CD4-positive, CD25-positive, alpha-beta regulatory T cell (primary cell): Measurements from ENCODE around the gene TCHHL1. TPM values are rescaled to one million over a fixed set of nuclear protein-coding genes. Genes with fewer than 3 reads are reported as not detected.

Experiments
- ATAC-seq, 2 donors: fragments of 150-1000 bp; cut with Tn5 transposase; one replicate each; pipeline ENCODE4 v1.10.0; 2021; ENCODE audit warnings: low read depth in 2 of 2, moderate number of reproducible peaks in 2 of 2, moderate library complexity in 1 of 2
- DNase-seq, 3 donors: peaks; one replicate each; pipeline versions ENCODE4 v3.0.0 to v3.0.0-alpha.2; 2012 to 2022; ENCODE audit warnings: mixed read lengths in 1 of 3
- H3K27ac ChIP-seq: one replicate; pipeline ENCODE4 v1.7.0; 2013; ENCODE audit warnings: mild to moderate bottlenecking, low read length; ENCODE audit not compliant: insufficient read depth, poor library complexity, severe bottlenecking
- H3K27me3 ChIP-seq: one replicate; pipeline ENCODE4 v1.7.0; 2013; ENCODE audit warnings: low read length; ENCODE audit not compliant: control insufficient read depth, insufficient read depth
- H3K36me3 ChIP-seq: one replicate; pipeline ENCODE4 v1.7.0; 2013; ENCODE audit warnings: mild to moderate bottlenecking, low read length, moderate library complexity; ENCODE audit not compliant: control insufficient read depth, insufficient read depth
- H3K4me1 ChIP-seq: 2 replicates; pipeline ENCODE4 v1.7.0; 2013; ENCODE audit warnings: mild to moderate bottlenecking, low read length; ENCODE audit not compliant: insufficient read depth, control insufficient read depth, poor library complexity, severe bottlenecking
- H3K4me3 ChIP-seq: one replicate; pipeline ENCODE4 v1.7.0; 2013; ENCODE audit warnings: low read depth, mild to moderate bottlenecking, low read length, moderate library complexity
- H3K9me3 ChIP-seq, 2 experiments: 1 replicate in 1 of 2; 2 replicates in 1 of 2; pipeline ENCODE4 v1.7.0; 2013; ENCODE audit warnings: low read length in 2 of 2, mild to moderate bottlenecking in 1 of 2, moderate library complexity in 1 of 2; ENCODE audit not compliant: control insufficient read depth in 2 of 2
- H3K27ac Mint-ChIP-seq, 3 donors: one replicate each; pipeline ENCODE4 v1.8.0; 2020 to 2022; ENCODE audit warnings: mild to moderate bottlenecking in 3 of 3, mixed read lengths in 3 of 3, moderate library complexity in 2 of 3
- H3K27me3 Mint-ChIP-seq: one replicate; pipeline ENCODE4 v1.8.0; 2022; ENCODE audit warnings: mild to moderate bottlenecking, mixed read lengths
- H3K36me3 Mint-ChIP-seq: one replicate; pipeline ENCODE4 v1.8.0; 2020; ENCODE audit warnings: mixed read lengths
- H3K4me1 Mint-ChIP-seq, 4 donors: one replicate each; pipeline ENCODE4 v1.8.0; 2020 to 2022; ENCODE audit warnings: mixed read lengths in 4 of 4, mild to moderate bottlenecking in 1 of 4
- H3K4me3 Mint-ChIP-seq, 4 donors: one replicate each; pipeline ENCODE4 v1.8.0; 2020 to 2022; ENCODE audit warnings: mild to moderate bottlenecking in 4 of 4, mixed read lengths in 4 of 4, moderate library complexity in 3 of 4
- H3K9me3 Mint-ChIP-seq, 7 donors: one replicate each; pipeline ENCODE4 v1.8.0; 2020 to 2022; ENCODE audit warnings: mixed read lengths in 7 of 7, mild to moderate bottlenecking in 3 of 7, moderate library complexity in 2 of 7
- polyA plus RNA-seq, 4 donors: library from polyadenylated mRNA; unstranded; fragments of 300-500 nt; fragmentation: Illumina TruSeq; gene quantifications; one replicate each; pipeline ENCODE4 v1.2.3, GENCODE V29; 2021
- total RNA-seq: library from RNA; stranded (reverse); gene quantifications from one replicate; pipeline ENCODE4 v1.2.3, GENCODE V29; 2022

Gene TCHHL1
- total and polyA plus RNA-seq, 5 donors from 2014 or later = not detected

DNA sequence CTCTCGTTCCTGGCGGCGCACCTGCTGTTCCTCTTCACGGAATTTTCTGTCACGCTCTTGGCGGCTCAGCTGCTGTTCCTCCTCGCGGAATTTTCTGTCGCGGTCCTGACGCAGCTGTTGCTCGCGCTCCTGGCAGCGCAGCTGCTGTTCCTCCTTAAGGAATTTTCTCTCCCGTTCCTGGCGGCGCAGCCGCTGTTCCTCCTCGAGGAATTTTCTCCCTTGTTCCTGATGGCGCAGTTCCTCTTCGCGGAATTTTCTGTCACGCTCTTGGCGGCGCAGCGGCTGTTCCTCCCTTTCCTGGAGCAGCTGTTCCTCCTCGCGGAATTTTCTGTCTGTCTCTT, 20.0 kb upstream of the TCHHL1 start:
- Histone ChIP-seq H3K4me1 (peaks cover 37% of the 10 kb centered on the region), H3K27me3 (peaks cover 63% of the 10 kb centered on the region)

DNA sequence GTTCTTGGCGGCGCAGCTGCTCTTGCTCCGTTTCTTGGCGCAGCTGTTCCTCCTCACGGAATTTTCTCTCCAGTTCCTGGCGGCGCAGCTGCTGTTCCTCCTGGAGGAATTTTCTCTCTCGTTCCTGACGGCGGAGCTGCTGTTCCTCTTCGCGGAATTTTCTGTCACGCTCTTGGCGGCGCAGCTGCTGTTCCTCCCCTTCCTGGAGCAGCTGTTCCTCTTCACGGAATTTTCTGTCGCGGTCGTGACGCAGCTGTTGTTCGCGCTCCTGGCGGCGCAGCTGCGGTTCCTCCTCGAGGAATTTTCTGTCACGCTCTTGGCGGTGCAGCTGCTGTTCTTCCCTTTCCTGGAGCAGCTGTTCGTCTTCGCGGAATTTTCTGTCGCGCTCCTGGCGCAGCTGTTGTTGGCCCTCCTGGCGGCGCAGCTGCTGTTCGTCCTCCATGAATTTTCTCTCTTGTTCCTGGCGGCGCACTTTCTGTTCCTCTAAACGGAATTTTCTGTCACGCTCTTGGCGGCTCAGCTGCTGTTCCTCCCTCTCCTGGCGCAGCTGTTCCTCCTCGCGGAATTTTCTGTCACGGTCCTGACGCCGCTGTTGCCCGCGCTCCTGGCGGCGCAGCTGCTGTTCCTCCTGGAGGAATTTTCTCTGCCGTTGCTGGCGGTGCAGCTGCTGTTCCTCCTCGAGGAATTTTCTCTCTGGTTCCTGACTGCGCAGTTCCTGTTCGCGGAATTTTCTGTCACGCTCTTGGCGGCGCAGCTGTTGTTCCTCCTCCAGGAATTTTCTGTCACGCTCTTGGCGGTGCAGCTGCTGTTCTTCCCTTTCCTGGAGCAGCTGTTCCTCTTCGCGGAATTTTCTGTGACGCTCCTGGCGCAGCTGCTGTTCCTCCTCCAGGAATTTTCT, 19.4 kb upstream of the TCHHL1 start:
- peak overlapping the region in 2 of 4 donors; percentile 24 to 51 for H3K4me3 Mint-ChIP-seq
- Histone ChIP-seq H3K4me1 (peaks cover 37% of the 10 kb centered on the region), H3K4me3 (no peak overlapping the region), H3K36me3 (no peaks in the 10 kb centered on the region), H3K27me3 (peaks cover 62% of the 10 kb centered on the region), H3K27ac (no peak overlapping the region), H3K9me3 (peaks cover 0 to 2% of the 10 kb centered on the region in 2 experiments)
- H3K27ac Mint-ChIP-seq = no peak overlapping the region
- H3K27me3 Mint-ChIP-seq = peaks cover 31% of the 10 kb centered on the region
- H3K36me3 Mint-ChIP-seq = no peaks in the 10 kb centered on the region
- peaks cover 0 to 5% (median 0%) of the 10 kb centered on the region in 7 donors for H3K9me3 Mint-ChIP-seq
- peak in 1 of 3 donors; percentile 9 for DNase-seq
- H3K4me1 Mint-ChIP-seq = peaks cover 0 to 7% (median 0%) of the 10 kb centered on the region in 4 donors
- ATAC-seq = no peak

More for the DNA sequence above, 20.0 kb upstream of the TCHHL1 start:
- no peak for DNase-seq
- Mint-ChIP-seq H3K27ac (no peak overlapping the region), H3K4me1 (peaks cover 0 to 7% (median 0%) of the 10 kb centered on the region in 4 donors), H3K9me3 (peaks cover 0 to 5% (median 0%) of the 10 kb centered on the region in 7 donors), H3K27me3 (peaks cover 26% of the 10 kb centered on the region), H3K4me3 (no peak overlapping the region), H3K36me3 (no peaks in the 10 kb centered on the region)
- ATAC-seq = no peak
- Histone ChIP-seq H3K27ac (no peak overlapping the region), H3K9me3 (peaks cover 0 to 2% of the 10 kb centered on the region in 2 experiments), H3K36me3 (no peaks in the 10 kb centered on the region), H3K4me3 (no peak overlapping the region)

DNA sequence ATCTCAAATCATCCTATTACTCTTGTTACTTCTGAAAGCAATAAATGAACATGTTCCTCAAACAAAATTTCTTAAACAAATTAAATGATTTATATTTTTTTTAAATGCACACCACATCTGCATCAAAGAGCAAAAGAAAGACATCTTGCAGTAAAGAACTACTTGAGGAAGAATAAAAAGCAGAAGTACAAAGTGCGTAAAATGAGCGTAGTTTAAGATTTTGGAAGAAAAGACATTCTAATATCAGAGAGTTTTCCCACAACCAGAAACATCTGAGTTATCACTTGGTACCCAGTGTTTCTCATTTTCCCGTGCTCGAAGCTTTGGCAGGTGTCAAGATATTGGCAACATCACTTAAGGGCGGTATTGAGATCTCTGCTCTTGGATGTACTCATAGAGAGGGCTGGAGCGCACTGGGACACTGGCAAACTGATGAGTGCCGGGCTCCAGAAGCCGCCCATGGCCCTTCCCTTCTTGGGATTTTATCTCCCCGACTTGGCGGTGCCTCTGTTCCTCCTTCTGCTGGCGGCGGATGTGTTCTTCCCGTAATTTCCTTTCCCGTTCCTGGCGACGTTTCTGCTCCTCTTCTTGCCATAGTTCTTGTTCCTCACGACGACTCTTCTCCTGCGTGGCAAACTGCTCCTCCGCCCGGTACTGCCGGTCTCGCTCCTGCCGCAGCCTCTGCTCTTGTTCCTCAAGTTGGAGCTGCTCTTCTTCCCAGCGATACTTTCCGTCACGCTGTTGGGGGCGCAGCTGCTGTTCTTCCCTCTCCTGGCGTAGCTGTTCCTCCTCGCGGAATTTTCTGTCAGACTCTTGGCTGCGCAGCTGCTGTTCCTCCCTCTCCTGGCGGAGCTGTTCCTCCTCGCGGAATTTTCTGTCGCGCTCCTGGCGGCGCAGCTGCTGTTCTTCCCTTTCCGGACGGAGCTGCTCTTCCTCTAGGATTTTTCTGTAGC, 18.4 kb upstream of the TCHHL1 start:
- H3K9me3 ChIP-seq = peaks cover 0 to 2% of the 10 kb centered on the region in 2 experiments
- DNase-seq (peak in 1 of 3 donors; percentile 12), ATAC-seq (no peak)
- no peaks in the 10 kb centered on the region for H3K36me3 ChIP-seq
- H3K4me1 Mint-ChIP-seq = peaks cover 0 to 7% (median 0%) of the 10 kb centered on the region in 4 donors
- H3K9me3 Mint-ChIP-seq = peaks cover 0 to 5% (median 0%) of the 10 kb centered on the region in 7 donors
- H3K36me3 Mint-ChIP-seq = no peaks in the 10 kb centered on the region
- peaks cover 39% of the 10 kb centered on the region for H3K27me3 Mint-ChIP-seq
- peak overlapping the region in 1 of 4 donors; percentile 62 for H3K4me3 Mint-ChIP-seq
- H3K27ac ChIP-seq = no peak overlapping the region
- H3K4me3 ChIP-seq = no peak overlapping the region
- H3K27ac Mint-ChIP-seq = no peak overlapping the region
- H3K4me1 ChIP-seq = peaks cover 31% of the 10 kb centered on the region
- H3K27me3 ChIP-seq = peaks cover 64% of the 10 kb centered on the region

DNA sequence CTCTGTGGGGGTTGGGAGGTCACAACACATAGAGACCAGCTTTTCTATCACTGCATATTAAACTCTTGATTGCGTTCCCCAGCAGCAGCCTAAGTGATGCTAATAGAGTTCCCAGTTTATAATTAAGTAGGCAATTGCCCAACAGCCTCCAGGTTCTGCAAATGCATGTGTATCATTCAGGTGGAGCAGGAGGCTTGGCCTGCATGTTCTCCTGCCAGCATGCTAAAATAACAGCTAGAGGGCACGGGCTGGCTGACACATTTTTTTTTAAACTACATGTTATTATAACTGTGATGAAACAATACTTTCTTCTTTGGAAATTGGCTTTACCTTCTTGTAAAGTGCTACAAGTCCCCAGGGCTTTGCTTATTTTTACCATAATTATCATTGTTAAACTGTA, 16.0 kb upstream of the TCHHL1 start:
- Mint-ChIP-seq H3K27ac (no peak overlapping the region), H3K4me1 (peaks cover 0 to 7% (median 0%) of the 10 kb centered on the region in 4 donors), H3K27me3 (peaks cover 58% of the 10 kb centered on the region), H3K36me3 (no peaks in the 10 kb centered on the region), H3K9me3 (peaks cover 0 to 8% (median 0%) of the 10 kb centered on the region in 7 donors), H3K4me3 (no peak overlapping the region)
- Histone ChIP-seq H3K36me3 (no peaks in the 10 kb centered on the region), H3K9me3 (peaks cover 0 to 2% of the 10 kb centered on the region in 2 experiments), H3K4me1 (peaks cover 10% of the 10 kb centered on the region), H3K27me3 (peaks cover 65% of the 10 kb centered on the region), H3K27ac (no peak overlapping the region), H3K4me3 (no peak overlapping the region)
- no peak for DNase-seq
- ATAC-seq = no peak

DNA sequence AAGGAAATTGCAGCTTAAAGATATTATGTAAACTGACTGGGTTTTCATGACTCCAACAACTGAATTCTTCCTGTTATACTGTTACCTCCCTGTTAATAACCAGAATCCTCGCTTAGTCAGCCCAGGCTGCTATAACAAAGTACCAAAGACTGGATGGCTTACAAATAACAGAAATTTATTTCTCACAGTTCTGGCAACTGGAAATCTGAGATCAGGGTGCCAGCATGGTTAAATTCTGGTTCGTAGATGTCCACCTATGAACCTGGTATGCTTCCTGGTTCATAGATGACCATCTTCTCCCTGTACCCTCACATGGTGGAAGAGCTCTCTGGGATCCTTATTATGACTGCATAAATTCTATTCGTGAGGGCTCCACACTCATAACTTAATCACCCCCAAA, 8.1 kb upstream of the TCHHL1 start:
- DNase-seq (no peak), ATAC-seq (no peak)
- no peak overlapping the region for H3K4me3 ChIP-seq
- peaks cover 32% of the 10 kb centered on the region for H3K27me3 ChIP-seq
- Mint-ChIP-seq H3K4me3 (no peak overlapping the region), H3K27ac (no peak overlapping the region), H3K36me3 (no peaks in the 10 kb centered on the region), H3K27me3 (peaks cover 51% of the 10 kb centered on the region), H3K4me1 (no peaks in the 10 kb centered on the region), H3K9me3 (peaks cover 0 to 20% (median 8%) of the 10 kb centered on the region in 7 donors)
- H3K9me3 ChIP-seq = peaks cover 7 to 14% of the 10 kb centered on the region in 2 experiments
- no peaks in the 10 kb centered on the region for H3K4me1 ChIP-seq
- H3K36me3 ChIP-seq = no peaks in the 10 kb centered on the region
- H3K27ac ChIP-seq = no peak overlapping the region

DNA sequence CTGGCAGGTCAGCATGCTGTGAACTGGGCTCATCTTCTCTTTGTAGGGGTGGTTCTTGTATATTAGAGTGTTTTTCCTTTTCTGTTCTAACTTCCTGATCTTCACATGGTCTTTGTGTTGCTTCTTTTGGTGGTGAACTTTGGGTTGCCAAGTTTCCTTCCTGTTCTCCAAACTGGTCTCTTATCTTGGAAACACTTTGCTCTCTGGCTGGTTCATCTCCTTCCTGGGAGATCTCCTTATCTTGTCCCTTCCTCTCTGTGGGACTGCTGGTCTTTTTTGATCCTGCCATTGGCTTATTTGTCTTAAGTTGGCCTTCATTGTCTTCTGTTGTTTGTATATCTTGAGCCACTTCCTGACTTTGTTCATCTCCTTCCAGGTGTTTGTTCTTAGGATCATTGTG, 2.1 kb downstream of the TCHHL1 start:
- no peaks in the 10 kb centered on the region for H3K36me3 Mint-ChIP-seq
- peaks cover 42% of the 10 kb centered on the region for H3K27me3 Mint-ChIP-seq
- H3K4me1 ChIP-seq = no peaks in the 10 kb centered on the region
- no peak overlapping the region for H3K27ac Mint-ChIP-seq
- no peaks in the 10 kb centered on the region for H3K9me3 ChIP-seq
- no peaks in the 10 kb centered on the region for H3K36me3 ChIP-seq
- peaks cover 46% of the 10 kb centered on the region for H3K27me3 ChIP-seq
- H3K4me3 ChIP-seq = no peak overlapping the region
- no peaks in the 10 kb centered on the region for H3K4me1 Mint-ChIP-seq
- no peak overlapping the region for H3K4me3 Mint-ChIP-seq
- ATAC-seq = no peak
- H3K27ac ChIP-seq = no peak overlapping the region
- H3K9me3 Mint-ChIP-seq = peaks cover 0 to 9% (median 2%) of the 10 kb centered on the region in 7 donors
- DNase-seq = no peak

DNA sequence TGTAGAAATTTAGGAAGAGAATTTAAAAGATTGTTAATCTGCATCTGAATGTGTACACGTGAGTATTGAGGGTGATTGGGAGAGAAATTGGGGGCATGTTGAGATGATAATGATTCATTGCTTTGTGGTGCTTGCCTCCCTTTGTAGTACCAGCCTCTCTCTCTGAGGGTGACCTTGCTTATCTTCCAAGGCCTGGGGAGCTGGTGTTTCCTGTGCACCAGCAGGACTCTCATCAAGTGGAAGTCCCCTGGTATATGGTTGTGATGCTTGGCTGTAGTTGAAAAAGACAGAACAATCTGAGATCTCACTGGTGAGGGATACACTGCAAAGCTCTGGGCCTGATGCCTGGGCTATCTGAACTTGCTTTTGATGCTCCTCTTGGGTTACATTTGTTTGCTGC, 4.0 kb downstream of the TCHHL1 start:
- H3K9me3 ChIP-seq = no peaks in the 10 kb centered on the region
- H3K4me1 ChIP-seq = no peaks in the 10 kb centered on the region
- Mint-ChIP-seq H3K27ac (no peak overlapping the region), H3K9me3 (peaks cover 0 to 3% (median 0%) of the 10 kb centered on the region in 7 donors), H3K27me3 (peaks cover 23% of the 10 kb centered on the region), H3K4me1 (no peaks in the 10 kb centered on the region), H3K36me3 (no peaks in the 10 kb centered on the region), H3K4me3 (no peak overlapping the region)
- H3K27me3 ChIP-seq = peaks cover 36% of the 10 kb centered on the region
- DNase-seq (no peak), ATAC-seq (no peak)
- H3K36me3 ChIP-seq = no peaks in the 10 kb centered on the region
- no peak overlapping the region for H3K27ac ChIP-seq
- no peak overlapping the region for H3K4me3 ChIP-seq
